GM19099 (cell line): ENCODE data around the gene STOX1.

ENCODE experiments used
- POLR2A ChIP-seq: IDR thresholded peaks from 3 replicates; pipeline ENCODE4 v1.6.1; 2011; ENCODE audit warnings: low read depth; ENCODE audit not compliant: insufficient read length; ENCODE audit errors: extremely low read depth

The STOX1 gene

DNA sequence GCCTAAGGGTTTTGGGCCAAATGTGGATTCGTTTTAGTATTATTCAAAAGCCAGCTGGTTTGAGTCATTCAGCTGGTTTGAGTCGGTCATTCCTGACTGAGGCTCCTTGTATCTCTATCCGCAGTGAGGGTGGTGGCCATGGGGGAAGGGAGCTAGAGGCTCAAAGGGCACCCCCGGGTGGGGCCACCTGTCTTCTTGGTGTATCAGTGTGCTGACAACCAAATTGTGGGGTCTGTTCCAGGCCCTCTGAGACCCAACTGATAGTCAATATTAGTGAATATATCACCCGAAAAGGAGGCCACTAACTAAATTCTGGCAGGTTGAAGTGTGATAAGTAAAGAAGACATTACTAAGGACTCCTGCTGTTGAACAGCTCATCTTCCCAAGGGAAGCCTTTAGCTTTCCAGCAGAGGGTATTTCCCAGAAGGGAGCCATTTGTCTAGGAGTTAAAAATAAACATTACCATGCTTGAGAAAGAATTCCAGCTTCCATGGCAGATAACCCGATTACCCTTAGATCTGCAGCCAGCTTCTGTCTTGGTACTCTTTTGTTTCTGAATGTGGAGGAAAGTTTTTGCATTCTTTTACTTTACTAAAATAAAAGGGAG, 43.9 kb downstream of the STOX1 start:
- TF ChIP-seq POLR2A = no peak

GRCh38 chr10:68871731-68872342, 44.5 kb downstream of the STOX1 start:
- TF ChIP-seq POLR2A = no peak

GRCh38 chr10:68876246-68877138, 49.2 kb downstream of the STOX1 start:
- TF ChIP-seq POLR2A = no peak

- no peak for TF ChIP-seq POLR2A
Measured at GRCh38 chr10:68877482-68878110, 50.3 kb downstream of the STOX1 start.

DNA sequence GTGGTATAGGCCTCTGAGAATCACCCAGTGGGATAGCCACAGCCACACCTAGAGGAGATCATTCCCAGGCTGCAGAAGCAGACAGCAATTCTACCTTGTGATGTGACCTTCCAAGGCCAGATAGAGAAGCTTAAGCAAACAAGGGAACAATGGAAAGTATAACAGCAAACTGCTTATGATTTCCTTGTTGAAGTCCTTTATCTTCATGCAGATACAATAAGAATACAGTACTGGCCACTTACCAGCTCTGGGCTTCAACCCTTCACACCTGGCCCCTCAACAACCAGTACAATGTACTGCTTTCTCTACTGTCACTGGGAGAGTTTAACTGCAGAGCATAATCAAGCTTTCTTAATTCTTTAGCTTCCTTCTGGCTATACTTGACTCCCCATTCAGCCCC, 51.2 kb downstream of the STOX1 start:
- no peak for TF ChIP-seq POLR2A

DNA sequence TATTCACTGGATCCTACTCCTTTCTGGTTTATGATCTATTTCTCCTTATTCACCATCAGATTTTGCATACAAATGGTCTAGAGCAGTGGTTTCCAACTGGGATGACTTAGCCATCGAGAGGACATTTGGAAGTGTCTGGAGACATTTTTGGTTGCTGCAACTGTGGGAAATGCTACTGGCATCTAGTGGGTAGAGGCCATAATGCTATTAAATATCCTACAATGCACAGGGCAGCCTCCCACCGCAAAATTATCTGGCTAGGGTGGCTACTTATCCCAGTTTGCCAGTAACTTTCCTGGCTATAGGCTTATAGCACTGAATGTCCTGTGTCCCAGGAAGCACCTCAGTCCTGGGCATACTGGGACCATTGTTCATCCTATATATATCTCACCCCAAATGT, 52.3 kb downstream of the STOX1 start:
- TF ChIP-seq POLR2A = no peak

DNA sequence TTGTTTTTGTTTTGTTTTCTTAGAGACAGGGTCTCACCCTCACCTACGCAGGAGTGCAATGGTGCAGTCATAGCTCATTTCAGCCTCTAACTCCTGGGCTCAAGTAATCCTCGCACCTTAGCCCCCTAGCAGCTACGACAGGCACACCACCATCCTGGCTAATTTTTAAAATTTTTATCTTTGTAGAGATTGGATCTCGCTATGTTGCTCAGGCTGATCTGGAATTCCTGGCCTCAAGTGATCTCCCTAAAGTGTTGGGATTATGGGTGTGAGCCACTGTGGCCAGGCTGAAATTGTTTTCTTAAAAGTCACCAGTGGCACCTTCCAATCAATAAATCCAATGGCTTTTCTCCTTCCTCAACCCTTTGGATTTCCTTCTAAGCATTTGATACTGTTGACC, 52.9 kb downstream of the STOX1 start:
- no peak for TF ChIP-seq POLR2A

DNA sequence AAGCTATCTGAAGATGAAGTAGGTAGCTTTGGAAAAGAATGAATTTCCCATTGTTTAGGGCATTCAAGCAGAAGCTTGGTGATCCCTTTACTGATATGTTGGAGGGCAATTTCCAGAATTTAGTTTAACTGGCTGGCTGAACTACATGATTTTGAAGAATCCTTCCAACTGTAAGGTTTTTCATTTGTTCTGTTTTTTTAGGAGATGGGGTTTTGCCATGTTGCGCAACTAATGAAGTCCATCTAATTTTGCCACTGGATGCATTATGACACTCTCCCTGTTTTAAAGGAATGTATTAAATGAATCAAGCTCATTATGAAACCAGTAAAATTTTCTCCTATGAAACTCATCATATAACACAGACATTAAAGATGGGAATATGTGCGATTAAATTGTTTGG, 67.7 kb downstream of the STOX1 start:
- TF ChIP-seq POLR2A = no peak

DNA sequence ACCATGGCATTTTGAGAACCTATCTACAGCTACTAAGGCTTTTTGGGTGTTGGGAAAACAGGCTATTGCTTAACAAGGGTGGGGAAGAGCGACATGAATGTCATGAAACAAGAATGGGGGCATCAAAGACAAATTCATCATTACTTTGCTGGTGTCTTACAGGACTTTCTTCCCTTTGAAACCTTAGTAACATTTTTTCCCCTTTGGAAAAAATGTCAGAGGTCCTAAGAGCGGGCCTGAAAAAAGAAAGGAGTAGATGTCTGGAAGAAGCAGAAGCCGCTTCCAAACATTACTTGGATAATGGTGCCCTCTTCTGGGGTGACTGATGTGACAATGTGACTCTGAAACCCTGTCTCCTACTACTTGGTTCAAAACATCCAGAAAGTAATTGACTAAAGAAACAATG, 70.0 kb downstream of the STOX1 start:
- TF ChIP-seq POLR2A = no peak

GRCh38 chr10:68899186-68899745, 71.9 kb downstream of the STOX1 start:
- no peak for TF ChIP-seq POLR2A

GRCh38 chr10:68900427-68901104, 73.2 kb downstream of the STOX1 start:
- peak; percentile 75 for TF ChIP-seq POLR2A

DNA sequence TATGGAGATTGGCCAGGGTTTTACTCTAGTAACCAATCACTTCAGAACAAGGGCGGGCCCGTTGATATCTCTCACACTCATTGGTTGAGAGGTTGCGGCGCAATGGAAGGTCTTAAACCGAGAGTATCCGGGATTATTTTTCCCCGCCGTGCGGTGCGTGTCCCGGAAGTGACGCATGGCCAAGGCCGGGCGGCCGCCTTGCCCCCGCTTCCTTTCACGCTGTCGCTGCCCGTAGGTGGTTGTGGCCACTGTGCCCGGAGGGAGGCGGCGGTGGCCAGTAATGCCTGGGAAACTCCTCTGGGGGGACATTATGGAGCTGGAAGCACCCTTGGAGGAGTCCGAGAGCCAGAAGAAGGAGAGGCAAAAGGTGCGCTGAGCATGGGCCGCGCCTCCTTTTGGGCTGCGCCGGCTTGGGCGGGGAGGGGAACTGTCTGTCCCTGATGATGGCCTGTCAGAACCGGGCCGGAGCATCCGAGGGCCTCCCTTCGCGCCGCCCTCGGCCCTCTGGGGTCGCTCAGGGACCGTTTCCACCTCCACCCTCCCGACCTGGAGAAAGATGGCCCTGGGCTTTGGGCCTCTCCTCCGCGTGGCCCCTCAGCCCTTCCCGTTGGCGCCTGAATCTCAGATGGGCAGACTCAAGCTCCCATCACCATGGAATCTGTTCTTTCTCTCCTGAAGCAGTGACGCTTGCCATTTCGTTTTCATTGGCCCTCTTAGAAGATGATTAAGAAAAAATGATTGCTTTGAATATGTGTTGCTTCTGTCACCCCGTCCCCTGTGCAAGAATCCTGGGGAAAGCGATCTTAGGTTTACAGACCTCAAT, 74.0 kb downstream of the STOX1 start, which contains the start of gene DDX50:
Gene DDX50, plus strand, starts transcription at position 211 of the 823 bp plus-strand sequence. Its CDS starts 70 bp downstream, at position 281.
- peak; percentile 87 for TF ChIP-seq POLR2A

- TF ChIP-seq POLR2A = no peak
Measured at GRCh38 chr10:68902382-68902781, 75.1 kb downstream of the STOX1 start.

GRCh38 chr10:68924593-68924992, 97.3 kb downstream of the STOX1 start:
- no peak for TF ChIP-seq POLR2A
